WTC11 (cell line): Measurements from ENCODE around the gene TUBGCP3.

ENCODE experiments used
- JAZF1 ChIP-seq: fragments of 250-450 bp; sonication (Bioruptor Pico); IDR thresholded peaks from 2 replicates; pipeline ENCODE4 v1.9.0; 2021; ENCODE audit warnings: moderate library complexity, mild to moderate bottlenecking, inconsistent platforms
- PRRX2 ChIP-seq: fragments of 250-450 bp; sonication (Bioruptor Pico); IDR thresholded peaks from 2 replicates; pipeline ENCODE4 v1.8.0; 2021; ENCODE audit warnings: mild to moderate bottlenecking
- ZNF416 ChIP-seq: fragments of 250-450 bp; sonication (Bioruptor Pico); IDR thresholded peaks from 2 replicates; pipeline ENCODE4 v1.9.0; 2021; ENCODE audit warnings: mild to moderate bottlenecking, inconsistent platforms
- TF ChIP-seq, protein P1 (sequence below): fragments of 200-600 bp; IDR thresholded peaks from 2 replicates; pipeline ENCODE4 v1.8.0; 2022; ENCODE audit warnings: antibody characterized with exemption
- TF ChIP-seq, protein P2 (sequence below): sonication (generic); formaldehyde crosslinking; IDR thresholded peaks from 2 replicates; pipeline ENCODE4 v1.8.0; 2023; ENCODE audit warnings: mild to moderate bottlenecking, missing genetic modification reagents

- TF ChIP-seq JAZF1 (CRISPR knock-in tag) (no peak), PRRX2 (CRISPR knock-in tag) (no peak), ZNF416 (CRISPR knock-in tag) (no peak)
- TF ChIP-seq, protein P1, sequence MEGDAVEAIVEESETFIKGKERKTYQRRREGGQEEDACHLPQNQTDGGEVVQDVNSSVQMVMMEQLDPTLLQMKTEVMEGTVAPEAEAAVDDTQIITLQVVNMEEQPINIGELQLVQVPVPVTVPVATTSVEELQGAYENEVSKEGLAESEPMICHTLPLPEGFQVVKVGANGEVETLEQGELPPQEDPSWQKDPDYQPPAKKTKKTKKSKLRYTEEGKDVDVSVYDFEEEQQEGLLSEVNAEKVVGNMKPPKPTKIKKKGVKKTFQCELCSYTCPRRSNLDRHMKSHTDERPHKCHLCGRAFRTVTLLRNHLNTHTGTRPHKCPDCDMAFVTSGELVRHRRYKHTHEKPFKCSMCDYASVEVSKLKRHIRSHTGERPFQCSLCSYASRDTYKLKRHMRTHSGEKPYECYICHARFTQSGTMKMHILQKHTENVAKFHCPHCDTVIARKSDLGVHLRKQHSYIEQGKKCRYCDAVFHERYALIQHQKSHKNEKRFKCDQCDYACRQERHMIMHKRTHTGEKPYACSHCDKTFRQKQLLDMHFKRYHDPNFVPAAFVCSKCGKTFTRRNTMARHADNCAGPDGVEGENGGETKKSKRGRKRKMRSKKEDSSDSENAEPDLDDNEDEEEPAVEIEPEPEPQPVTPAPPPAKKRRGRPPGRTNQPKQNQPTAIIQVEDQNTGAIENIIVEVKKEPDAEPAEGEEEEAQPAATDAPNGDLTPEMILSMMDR: no peak
- TF ChIP-seq, protein P2, sequence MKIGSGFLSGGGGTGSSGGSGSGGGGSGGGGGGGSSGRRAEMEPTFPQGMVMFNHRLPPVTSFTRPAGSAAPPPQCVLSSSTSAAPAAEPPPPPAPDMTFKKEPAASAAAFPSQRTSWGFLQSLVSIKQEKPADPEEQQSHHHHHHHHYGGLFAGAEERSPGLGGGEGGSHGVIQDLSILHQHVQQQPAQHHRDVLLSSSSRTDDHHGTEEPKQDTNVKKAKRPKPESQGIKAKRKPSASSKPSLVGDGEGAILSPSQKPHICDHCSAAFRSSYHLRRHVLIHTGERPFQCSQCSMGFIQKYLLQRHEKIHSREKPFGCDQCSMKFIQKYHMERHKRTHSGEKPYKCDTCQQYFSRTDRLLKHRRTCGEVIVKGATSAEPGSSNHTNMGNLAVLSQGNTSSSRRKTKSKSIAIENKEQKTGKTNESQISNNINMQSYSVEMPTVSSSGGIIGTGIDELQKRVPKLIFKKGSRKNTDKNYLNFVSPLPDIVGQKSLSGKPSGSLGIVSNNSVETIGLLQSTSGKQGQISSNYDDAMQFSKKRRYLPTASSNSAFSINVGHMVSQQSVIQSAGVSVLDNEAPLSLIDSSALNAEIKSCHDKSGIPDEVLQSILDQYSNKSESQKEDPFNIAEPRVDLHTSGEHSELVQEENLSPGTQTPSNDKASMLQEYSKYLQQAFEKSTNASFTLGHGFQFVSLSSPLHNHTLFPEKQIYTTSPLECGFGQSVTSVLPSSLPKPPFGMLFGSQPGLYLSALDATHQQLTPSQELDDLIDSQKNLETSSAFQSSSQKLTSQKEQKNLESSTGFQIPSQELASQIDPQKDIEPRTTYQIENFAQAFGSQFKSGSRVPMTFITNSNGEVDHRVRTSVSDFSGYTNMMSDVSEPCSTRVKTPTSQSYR (CRISPR knock-in tag): no peak
Measured at GRCh38 chr13:112448621-112449544, 139.1 kb downstream of the TUBGCP3 start.
